Peyer's patch (tissue), 4 donors: ENCODE data around the gene DEAF1.

Experiments used
- CTCF ChIP-seq, 6 experiments: fragments of 450-650 bp in 4 of 6; fragments of 200-600 bp in 2 of 6; sonication (generic) in 1 of 6; IDR thresholded peaks; one replicate each; pipeline ENCODE4 v1.5.1; 2017 to 2019; ENCODE audit warnings: antibody characterized with exemption in 6 of 6, mild to moderate bottlenecking in 3 of 6, moderate library complexity in 1 of 6
- POLR2A ChIP-seq, 2 donors: fragments of 450-650 bp; IDR thresholded peaks; one replicate each; pipeline ENCODE4 v1.5.1; 2017; ENCODE audit warnings: antibody characterized with exemption in 2 of 2, mild to moderate bottlenecking in 2 of 2, moderate library complexity in 2 of 2

DNA sequence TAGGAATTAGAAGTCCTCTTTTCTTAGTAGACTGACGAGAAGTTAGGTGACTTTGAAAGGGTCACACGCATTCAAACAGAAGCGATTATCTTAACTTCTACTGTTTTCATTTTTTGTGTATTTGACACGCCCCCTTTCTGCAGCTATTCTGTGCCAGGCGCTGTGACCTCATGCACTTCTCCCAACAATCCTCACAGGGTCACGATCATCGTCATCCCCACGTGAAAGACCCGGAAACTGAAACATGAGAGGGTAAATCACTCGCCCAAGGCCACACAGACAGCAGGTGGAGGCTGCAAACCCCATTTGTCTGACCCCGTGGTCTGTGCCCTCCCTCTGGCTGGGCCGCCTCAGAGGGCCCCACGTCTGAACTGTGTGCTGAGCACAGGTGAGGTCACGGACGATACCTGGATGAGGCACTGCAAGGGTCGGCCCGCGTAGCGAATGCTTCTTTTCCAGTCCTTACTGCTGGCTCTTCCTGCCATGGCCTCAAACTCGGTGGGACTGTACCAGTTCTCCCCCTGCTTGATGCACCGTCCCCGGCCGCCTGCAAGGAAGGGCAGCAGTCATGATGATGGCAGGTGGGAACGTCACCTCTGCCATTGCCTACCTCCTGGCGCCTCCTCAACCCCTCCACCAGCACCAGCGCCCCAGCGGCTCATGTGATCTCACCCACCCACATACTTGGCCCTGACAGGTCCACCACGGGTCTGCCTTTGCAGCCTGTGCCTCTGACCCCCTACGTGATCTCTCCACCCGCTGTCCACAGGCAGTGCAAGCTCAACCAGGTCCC is 8.4 kb downstream of the DEAF1 start:
- TF ChIP-seq POLR2A (IDR thresholded peaks at IDR 0.05) (no peak), CTCF (IDR thresholded peaks at IDR 0.05) (no peak)
